ENCODE results near the gene CDC42EP4.
A peak's percentile ranks its signal among the peaks of the same experiment; 100 is the strongest.
"Not testable (repeated sequence)": the region's sequence is repeated elsewhere in the genome, so short reads cannot be mapped to it uniquely, and the experiment has no call there.

Gene CDC42EP4

GRCh38 chr17:73335591-73336407 lies 24.0 kb upstream of the CDC42EP4 start:
- H3K27ac ChIP-seq (ENCODE audit: low read depth, low read length): no peak overlapping the region

GRCh38 chr17:73334771-73335513 lies 23.1 kb upstream of the CDC42EP4 start:
- H3K36me3 ChIP-seq (ENCODE audit: control insufficient read depth in 5 of 5, insufficient read depth in 5 of 5, low read length in 5 of 5): no peaks in the 10 kb centered on the region
- H3K4me1 ChIP-seq (ENCODE audit: control insufficient read depth in 5 of 5, insufficient read depth in 5 of 5, low read length in 5 of 5): peaks cover 2 to 37% (median 21%) of the 10 kb centered on the region in 5 donors
- H3K9ac ChIP-seq (ENCODE audit: low read length in 5 of 5): no peak overlapping the region
- H3K27ac ChIP-seq (ENCODE audit: low read depth, low read length): no peak overlapping the region
- H3K4me3 ChIP-seq (ENCODE audit: low read depth in 1 of 5, low read length in 5 of 5): no peak overlapping the region
- no peaks in the 10 kb centered on the region for H3K27me3 ChIP-seq (ENCODE audit: control insufficient read depth in 5 of 5, insufficient read depth in 4 of 5, low read length in 5 of 5)
- no peaks in the 10 kb centered on the region for H3K9me3 ChIP-seq (ENCODE audit: control insufficient read depth in 5 of 5, low read length in 5 of 5)

More at GRCh38 chr17:73335591-73336407, 24.0 kb upstream of the CDC42EP4 start:
- no peaks in the 10 kb centered on the region for H3K36me3 ChIP-seq (ENCODE audit: control insufficient read depth in 5 of 5, insufficient read depth in 5 of 5, low read length in 5 of 5)
- H3K9me3 ChIP-seq (ENCODE audit: control insufficient read depth in 5 of 5, low read length in 5 of 5): no peaks in the 10 kb centered on the region
- H3K9ac ChIP-seq (ENCODE audit: low read length in 5 of 5): no peak overlapping the region
- peaks cover 4 to 37% (median 24%) of the 10 kb centered on the region in 5 donors for H3K4me1 ChIP-seq (ENCODE audit: control insufficient read depth in 5 of 5, insufficient read depth in 5 of 5, low read length in 5 of 5)
- no peaks in the 10 kb centered on the region for H3K27me3 ChIP-seq (ENCODE audit: control insufficient read depth in 5 of 5, insufficient read depth in 4 of 5, low read length in 5 of 5)
- H3K4me3 ChIP-seq (ENCODE audit: low read depth in 1 of 5, low read length in 5 of 5): no peak overlapping the region

GRCh38 chr17:73333445-73333844 lies 21.6 kb upstream of the CDC42EP4 start:
- not testable (repeated sequence) for H3K36me3 ChIP-seq (ENCODE audit: control insufficient read depth in 5 of 5, insufficient read depth in 5 of 5, low read length in 5 of 5); H3K27me3 ChIP-seq (ENCODE audit: control insufficient read depth in 5 of 5, insufficient read depth in 4 of 5, low read length in 5 of 5); H3K9me3 ChIP-seq (ENCODE audit: control insufficient read depth in 5 of 5, low read length in 5 of 5); H3K4me3 ChIP-seq (ENCODE audit: low read depth in 1 of 5, low read length in 5 of 5); H3K9ac ChIP-seq (ENCODE audit: low read length in 5 of 5)
- peak overlapping the region; percentile 77 for H3K27ac ChIP-seq (ENCODE audit: low read depth, low read length)
- H3K4me1 ChIP-seq (ENCODE audit: control insufficient read depth in 5 of 5, insufficient read depth in 5 of 5, low read length in 5 of 5): peaks cover 2 to 29% (median 17%) of the 10 kb centered on the region in 5 donors

GRCh38 chr17:73331060-73331459 lies 19.3 kb upstream of the CDC42EP4 start:
- H3K27me3 ChIP-seq (ENCODE audit: control insufficient read depth in 5 of 5, insufficient read depth in 4 of 5, low read length in 5 of 5): no peaks in the 10 kb centered on the region
- no peak overlapping the region for H3K27ac ChIP-seq (ENCODE audit: low read depth, low read length)
- no peak overlapping the region for H3K4me3 ChIP-seq (ENCODE audit: low read depth in 1 of 5, low read length in 5 of 5)
- no peak overlapping the region for H3K9ac ChIP-seq (ENCODE audit: low read length in 5 of 5)
- H3K4me1 ChIP-seq (ENCODE audit: control insufficient read depth in 5 of 5, insufficient read depth in 5 of 5, low read length in 5 of 5): peaks cover 0 to 8% (median 6%) of the 10 kb centered on the region in 5 donors
- no peaks in the 10 kb centered on the region for H3K9me3 ChIP-seq (ENCODE audit: control insufficient read depth in 5 of 5, low read length in 5 of 5)
- H3K36me3 ChIP-seq (ENCODE audit: control insufficient read depth in 5 of 5, insufficient read depth in 5 of 5, low read length in 5 of 5): no peaks in the 10 kb centered on the region

GRCh38 chr17:73327676-73328075 lies 15.9 kb upstream of the CDC42EP4 start:
- Histone ChIP-seq H3K4me3 (ENCODE audit: low read depth in 1 of 5, low read length in 5 of 5) (no peak overlapping the region), H3K4me1 (ENCODE audit: control insufficient read depth in 5 of 5, insufficient read depth in 5 of 5, low read length in 5 of 5) (peaks cover 6 to 27% (median 22%) of the 10 kb centered on the region in 5 donors), H3K9me3 (ENCODE audit: control insufficient read depth in 5 of 5, low read length in 5 of 5) (peaks cover 0 to 2% (median 0%) of the 10 kb centered on the region in 5 donors), H3K27ac (ENCODE audit: low read depth, low read length) (no peak overlapping the region), H3K9ac (ENCODE audit: low read length in 5 of 5) (no peak overlapping the region), H3K27me3 (ENCODE audit: control insufficient read depth in 5 of 5, insufficient read depth in 4 of 5, low read length in 5 of 5) (no peaks in the 10 kb centered on the region), H3K36me3 (ENCODE audit: control insufficient read depth in 5 of 5, insufficient read depth in 5 of 5, low read length in 5 of 5) (no peaks in the 10 kb centered on the region)

- no peaks in the 10 kb centered on the region for H3K27me3 ChIP-seq (ENCODE audit: control insufficient read depth in 5 of 5, insufficient read depth in 4 of 5, low read length in 5 of 5)
- H3K4me1 ChIP-seq (ENCODE audit: control insufficient read depth in 5 of 5, insufficient read depth in 5 of 5, low read length in 5 of 5): peaks cover 6 to 34% (median 25%) of the 10 kb centered on the region in 5 donors
- H3K9me3 ChIP-seq (ENCODE audit: control insufficient read depth in 5 of 5, low read length in 5 of 5): peaks cover 0 to 5% (median 0%) of the 10 kb centered on the region in 5 donors
- no peaks in the 10 kb centered on the region for H3K36me3 ChIP-seq (ENCODE audit: control insufficient read depth in 5 of 5, insufficient read depth in 5 of 5, low read length in 5 of 5)
- peak overlapping the region in 1 of 5 donors; percentile 57 for H3K9ac ChIP-seq (ENCODE audit: low read length in 5 of 5)
- H3K27ac ChIP-seq (ENCODE audit: low read depth, low read length): peak overlapping the region; percentile 89
- peak overlapping the region in 1 of 5 donors; percentile 17 for H3K4me3 ChIP-seq (ENCODE audit: low read depth in 1 of 5, low read length in 5 of 5)
These were observed 13.7 kb upstream of the CDC42EP4 start for GRCh38 chr17:73325527-73325842.

- H3K27me3 ChIP-seq (ENCODE audit: control insufficient read depth in 5 of 5, insufficient read depth in 4 of 5, low read length in 5 of 5): no peaks in the 10 kb centered on the region
- H3K4me3 ChIP-seq (ENCODE audit: low read depth in 1 of 5, low read length in 5 of 5): peak overlapping the region in 4 of 5 donors; percentile 1 to 29 (median 16)
- H3K36me3 ChIP-seq (ENCODE audit: control insufficient read depth in 5 of 5, insufficient read depth in 5 of 5, low read length in 5 of 5): no peaks in the 10 kb centered on the region
- peaks cover 0 to 5% (median 0%) of the 10 kb centered on the region in 5 donors for H3K9me3 ChIP-seq (ENCODE audit: control insufficient read depth in 5 of 5, low read length in 5 of 5)
- peak overlapping the region in 3 of 5 donors; percentile 37 to 57 (median 48) for H3K9ac ChIP-seq (ENCODE audit: low read length in 5 of 5)
- peak overlapping the region; percentile 89 for H3K27ac ChIP-seq (ENCODE audit: low read depth, low read length)
- H3K4me1 ChIP-seq (ENCODE audit: control insufficient read depth in 5 of 5, insufficient read depth in 5 of 5, low read length in 5 of 5): peaks cover 6 to 34% (median 25%) of the 10 kb centered on the region in 5 donors
These were observed 13.1 kb upstream of the CDC42EP4 start for GRCh38 chr17:73324711-73325526.

- Histone ChIP-seq H3K9me3 (ENCODE audit: control insufficient read depth in 5 of 5, low read length in 5 of 5) (peaks cover 0 to 5% (median 0%) of the 10 kb centered on the region in 5 donors), H3K27me3 (ENCODE audit: control insufficient read depth in 5 of 5, insufficient read depth in 4 of 5, low read length in 5 of 5) (no peaks in the 10 kb centered on the region), H3K4me1 (ENCODE audit: control insufficient read depth in 5 of 5, insufficient read depth in 5 of 5, low read length in 5 of 5) (peaks cover 6 to 34% (median 25%) of the 10 kb centered on the region in 5 donors), H3K36me3 (ENCODE audit: control insufficient read depth in 5 of 5, insufficient read depth in 5 of 5, low read length in 5 of 5) (no peaks in the 10 kb centered on the region), H3K4me3 (ENCODE audit: low read depth in 1 of 5, low read length in 5 of 5) (peak overlapping the region in 4 of 5 donors; percentile 1 to 36 (median 23)), H3K9ac (ENCODE audit: low read length in 5 of 5) (peak overlapping the region in 2 of 5 donors; percentile 48 to 57), H3K27ac (ENCODE audit: low read depth, low read length) (peak overlapping the region; percentile 89)
These were observed 12.3 kb upstream of the CDC42EP4 start for GRCh38 chr17:73324160-73324475.

GRCh38 chr17:73323409-73324159 lies 11.8 kb upstream of the CDC42EP4 start:
- peaks cover 0 to 5% (median 0%) of the 10 kb centered on the region in 5 donors for H3K9me3 ChIP-seq (ENCODE audit: control insufficient read depth in 5 of 5, low read length in 5 of 5)
- H3K9ac ChIP-seq (ENCODE audit: low read length in 5 of 5): no peak overlapping the region
- peak overlapping the region in 2 of 5 donors; percentile 17 to 36 for H3K4me3 ChIP-seq (ENCODE audit: low read depth in 1 of 5, low read length in 5 of 5)
- H3K36me3 ChIP-seq (ENCODE audit: control insufficient read depth in 5 of 5, insufficient read depth in 5 of 5, low read length in 5 of 5): no peaks in the 10 kb centered on the region
- H3K27me3 ChIP-seq (ENCODE audit: control insufficient read depth in 5 of 5, insufficient read depth in 4 of 5, low read length in 5 of 5): no peaks in the 10 kb centered on the region
- peaks cover 6 to 34% (median 25%) of the 10 kb centered on the region in 5 donors for H3K4me1 ChIP-seq (ENCODE audit: control insufficient read depth in 5 of 5, insufficient read depth in 5 of 5, low read length in 5 of 5)
- H3K27ac ChIP-seq (ENCODE audit: low read depth, low read length): peak overlapping the region; percentile 89
